PC-3 (cell line): ENCODE data around the gene CYB5D1. TPM values are rescaled to one million over a fixed set of nuclear protein-coding genes. Genes with fewer than 3 reads are reported as not detected.

Experiments
- ATAC-seq: fragments of 200-7000 bp; cut with Tn5 transposase; 2 replicates; pipeline ENCODE4 v1.9.1; 2020; ENCODE audit warnings: mild to moderate bottlenecking, moderate library complexity
- BruUV-seq: library from RNA; stranded (reverse); fragments of 400-500 nt; replicated peaks from 2 replicates; lab custom pipeline; 2021; lab: Mats Ljungman, UMichigan
- CTCF ChIA-PET: fragments of 300-600 bp; sonication (Branson Sonifier 250); formaldehyde crosslinking; loops from one replicate; lab custom pipeline; 2022; ENCODE audit warnings: antibody characterized with exemption; lab: Charles Lee
- POLR2A ChIA-PET: fragments of 300-600 bp; sonication (Branson Sonifier 250); formaldehyde crosslinking; loops from one replicate; lab custom pipeline; 2022; ENCODE audit warnings: antibody characterized with exemption; ENCODE audit not compliant: unreplicated experiment; lab: Charles Lee
- DNase-seq: peaks from one replicate; pipeline ENCODE4 v3.0.0-alpha.2; 2015
- H2AFZ ChIP-seq: fragments of 300-600 bp; sonication (generic); 2 replicates; pipeline ENCODE4 v1.6.0; 2016; ENCODE audit warnings: antibody characterized with exemption, low read length
- H3F3A ChIP-seq: fragments of 300-600 bp; sonication (generic); one replicate; pipeline ENCODE4 v1.6.0; 2017; ENCODE audit warnings: antibody characterized with exemption, low read length, control low read depth, mild to moderate bottlenecking; ENCODE audit not compliant: unreplicated experiment
- H3K27ac ChIP-seq: fragments of 300-600 bp; sonication (generic); 2 replicates; pipeline ENCODE4 v1.5.1; 2016; ENCODE audit warnings: mild to moderate bottlenecking, low read length
- H3K27me3 ChIP-seq: fragments of 300-600 bp; sonication (generic); 2 replicates; pipeline ENCODE4 v1.6.1; 2016; ENCODE audit warnings: low read length, mixed read lengths
- H3K36me3 ChIP-seq: fragments of 300-600 bp; sonication (generic); 2 replicates; pipeline ENCODE4 v1.6.1; 2016; ENCODE audit warnings: low read depth, mixed run types, low read length, mixed read lengths
- H3K4me1 ChIP-seq: fragments of 300-600 bp; sonication (generic); 2 replicates; pipeline ENCODE4 v1.5.1; 2016; ENCODE audit warnings: low read length; ENCODE audit not compliant: insufficient read depth
- H3K4me2 ChIP-seq: fragments of 300-600 bp; sonication (generic); 2 replicates; pipeline ENCODE4 v1.6.0; 2016; ENCODE audit warnings: low read length
- H3K4me3 ChIP-seq: fragments of 300-600 bp; sonication (generic); 2 replicates; pipeline ENCODE4 v1.5.1; 2016; ENCODE audit warnings: mild to moderate bottlenecking, low read length, mixed read lengths
- H3K79me2 ChIP-seq: fragments of 300-600 bp; sonication (generic); 2 replicates; pipeline ENCODE4 v1.6.1; 2017; ENCODE audit warnings: low read length, mixed read lengths
- H3K9ac ChIP-seq: fragments of 300-600 bp; sonication (generic); 2 replicates; pipeline ENCODE4 v1.6.0; 2016; ENCODE audit warnings: mild to moderate bottlenecking, low read length
- H3K9me2 ChIP-seq: fragments of 300-600 bp; sonication (generic); replicated peaks from 2 replicates; pipeline ENCODE4 v1.6.1; 2016; ENCODE audit warnings: mixed run types, low read length, mixed read lengths
- H3K9me3 ChIP-seq: fragments of 300-600 bp; sonication (generic); 2 replicates; pipeline ENCODE4 v1.6.1; 2016; ENCODE audit warnings: low read length, mixed read lengths
- H4K20me1 ChIP-seq: fragments of 300-600 bp; sonication (generic); 2 replicates; pipeline ENCODE4 v1.6.1; 2016; ENCODE audit warnings: low read length, mixed read lengths
- EZH2 ChIP-seq: fragments of 300-600 bp; sonication (generic); IDR thresholded peaks from one replicate; pipeline ENCODE4 v1.6.1; 2017; ENCODE audit warnings: antibody characterized with exemption, mild to moderate bottlenecking, low read length; ENCODE audit not compliant: unreplicated experiment
- EZH2phosphoT487 ChIP-seq: fragments of 300-600 bp; sonication (generic); IDR thresholded peaks from 2 replicates; pipeline ENCODE4 v1.6.1; 2018; ENCODE audit warnings: mild to moderate bottlenecking, antibody characterized with exemption, low read length, borderline replicate concordance
- intact Hi-C: fragments of 100-400 bp; cut with micrococcal nuclease; formaldehyde crosslinking; loops from 2 replicates; pipeline ENCODE4 v1.9.0; 2023
- total RNA-seq: library from RNA; depleted of rRNA; stranded (reverse); fragments of >200 nt; gene quantifications from 2 replicates; pipeline ENCODE4 v1.2.3, GENCODE V29; 2014
- TF ChIP-seq, protein P1 (sequence below): fragments of 300-600 bp; sonication (generic); conservative IDR thresholded peaks from 2 replicates; pipeline ENCODE4 v1.5.1; 2017; ENCODE audit warnings: antibody characterized with exemption, low read depth, mild to moderate bottlenecking, low read length

Gene CYB5D1
- total RNA-seq, 1 experiment from 2014 or later = 23.1 TPM

DNA sequence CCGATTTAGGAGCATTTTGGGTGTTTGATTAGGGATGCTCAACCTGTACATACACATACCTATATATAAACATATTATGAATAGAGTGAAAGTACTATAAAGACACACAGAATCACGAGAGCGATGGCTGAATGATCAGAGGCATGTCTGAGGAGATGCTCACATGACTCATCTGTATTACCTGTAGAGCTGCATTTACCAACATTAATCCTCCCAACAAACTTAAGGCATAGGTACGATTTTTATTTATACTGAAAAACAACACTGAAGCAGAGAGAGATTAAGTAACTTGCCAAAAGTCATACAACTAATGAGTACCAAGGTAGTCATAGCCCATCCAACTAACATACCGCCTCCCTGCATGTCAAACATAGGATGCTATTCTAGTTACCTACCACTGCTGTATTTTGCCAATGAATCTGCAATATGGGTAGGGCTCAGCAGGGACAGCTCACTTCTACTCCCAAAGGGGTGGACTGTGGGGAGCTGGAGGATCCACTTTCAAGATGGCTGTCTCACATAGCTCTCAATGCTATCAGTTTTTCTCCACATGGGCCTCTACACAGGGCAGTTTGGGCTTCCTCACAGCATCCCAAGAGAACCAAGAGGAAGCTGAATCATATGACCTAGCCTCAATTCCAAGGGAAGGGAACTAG, 7.3 kb downstream of the CYB5D1 start:
- H3K4me2 ChIP-seq = no peak overlapping the region
- no peaks in the 10 kb centered on the region for H3F3A ChIP-seq
- no peaks in the 10 kb centered on the region for H3K27me3 ChIP-seq
- H3K4me3 ChIP-seq = no peak overlapping the region
- POLR2A ChIA-PET = no interaction called here
- no TSS peak for BruUV-seq
- peaks cover 9% of the 10 kb centered on the region for H3K79me2 ChIP-seq
- H3K4me1 ChIP-seq = peaks cover 4% of the 10 kb centered on the region; the same call in 1 of the 2 replicates
- ATAC-seq (no peak), DNase-seq (no peak)
- no peak overlapping the region for H2AFZ ChIP-seq
- H3K36me3 ChIP-seq = peaks cover 4% of the 10 kb centered on the region; the same call in 1 of the 2 replicates
- TF ChIP-seq, protein P1, sequence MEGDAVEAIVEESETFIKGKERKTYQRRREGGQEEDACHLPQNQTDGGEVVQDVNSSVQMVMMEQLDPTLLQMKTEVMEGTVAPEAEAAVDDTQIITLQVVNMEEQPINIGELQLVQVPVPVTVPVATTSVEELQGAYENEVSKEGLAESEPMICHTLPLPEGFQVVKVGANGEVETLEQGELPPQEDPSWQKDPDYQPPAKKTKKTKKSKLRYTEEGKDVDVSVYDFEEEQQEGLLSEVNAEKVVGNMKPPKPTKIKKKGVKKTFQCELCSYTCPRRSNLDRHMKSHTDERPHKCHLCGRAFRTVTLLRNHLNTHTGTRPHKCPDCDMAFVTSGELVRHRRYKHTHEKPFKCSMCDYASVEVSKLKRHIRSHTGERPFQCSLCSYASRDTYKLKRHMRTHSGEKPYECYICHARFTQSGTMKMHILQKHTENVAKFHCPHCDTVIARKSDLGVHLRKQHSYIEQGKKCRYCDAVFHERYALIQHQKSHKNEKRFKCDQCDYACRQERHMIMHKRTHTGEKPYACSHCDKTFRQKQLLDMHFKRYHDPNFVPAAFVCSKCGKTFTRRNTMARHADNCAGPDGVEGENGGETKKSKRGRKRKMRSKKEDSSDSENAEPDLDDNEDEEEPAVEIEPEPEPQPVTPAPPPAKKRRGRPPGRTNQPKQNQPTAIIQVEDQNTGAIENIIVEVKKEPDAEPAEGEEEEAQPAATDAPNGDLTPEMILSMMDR = no peak
- no peak for TF ChIP-seq EZH2
- no peak for TF ChIP-seq EZH2phosphoT487
- no peaks in the 10 kb centered on the region for H3K9me3 ChIP-seq
- CTCF ChIA-PET = no interaction called here
- H4K20me1 ChIP-seq = no peaks in the 10 kb centered on the region
- H3K9ac ChIP-seq = no peak overlapping the region
- no peak overlapping the region for H3K27ac ChIP-seq
- intact Hi-C loops = no loop called here
- no peaks in the 10 kb centered on the region for H3K9me2 ChIP-seq

GRCh38 chr17:7867881-7868329, 10.1 kb downstream of the CYB5D1 start:
- ATAC-seq = no peak
- no peak for DNase-seq
- Histone ChIP-seq H3K4me1 (peaks cover 1% of the 10 kb centered on the region; the same call in 1 of the 2 replicates), H3K79me2 (no peaks in the 10 kb centered on the region), H3K9ac (no peak overlapping the region), H3K27ac (no peak overlapping the region), H2AFZ (no peak overlapping the region), H3K4me2 (no peak overlapping the region), H3K9me3 (no peaks in the 10 kb centered on the region), H3K36me3 (0 out of 2 replicates have a peak, but pooled peaks cover 4% of the 10 kb centered on the region), H4K20me1 (no peaks in the 10 kb centered on the region), H3K27me3 (no peaks in the 10 kb centered on the region), H3K4me3 (no peak overlapping the region), H3F3A (no peaks in the 10 kb centered on the region), H3K9me2 (no peaks in the 10 kb centered on the region)
- no TSS peak for BruUV-seq
- TF ChIP-seq, protein P1 = no peak
- TF ChIP-seq EZH2phosphoT487 (no peak), EZH2 (no peak)
- ChIA-PET POLR2A (no interaction called here), CTCF (no interaction called here)
- intact Hi-C loops = no loop called here

DNA sequence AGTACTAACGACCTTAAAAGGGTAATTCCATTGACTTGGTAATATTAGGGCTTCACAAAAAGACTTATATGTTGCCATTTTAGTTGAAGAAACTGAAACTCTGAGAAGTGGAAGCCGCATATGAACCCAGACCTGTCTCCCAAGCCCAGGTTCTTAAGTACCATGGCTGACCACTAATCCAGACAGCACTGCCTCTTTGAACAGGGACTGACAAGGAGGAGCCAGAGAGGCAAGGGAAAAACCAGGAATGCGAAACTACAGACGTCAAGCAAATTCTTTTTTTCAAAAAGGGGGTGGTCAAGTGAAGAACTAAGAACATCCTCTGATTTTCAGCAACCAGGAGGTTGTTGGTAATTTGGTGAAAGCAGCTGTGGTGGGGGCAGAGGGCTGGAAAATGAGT, 15.2 kb downstream of the CYB5D1 start:
- BruUV-seq = no TSS peak
- H3K9me2 ChIP-seq = no peaks in the 10 kb centered on the region
- H3K36me3 ChIP-seq = no peaks in the 10 kb centered on the region
- intact Hi-C loops = no loop called here
- DNase-seq (no peak), ATAC-seq (no peak)
- no peaks in the 10 kb centered on the region for H3K79me2 ChIP-seq
- CTCF ChIA-PET = no interaction called here
- POLR2A ChIA-PET = no interaction called here
- no peaks in the 10 kb centered on the region for H3K27me3 ChIP-seq
- no peaks in the 10 kb centered on the region for H3F3A ChIP-seq
- H4K20me1 ChIP-seq = no peaks in the 10 kb centered on the region
- TF ChIP-seq, protein P1 = no peak
- no peak for TF ChIP-seq EZH2
- no peak for TF ChIP-seq EZH2phosphoT487
- H3K4me2 ChIP-seq = no peak overlapping the region
- H3K27ac ChIP-seq = no peak overlapping the region
- no peak overlapping the region for H3K4me3 ChIP-seq
- no peak overlapping the region for H3K9ac ChIP-seq
- no peaks in the 10 kb centered on the region for H3K9me3 ChIP-seq
- no peak overlapping the region for H2AFZ ChIP-seq
- no peaks in the 10 kb centered on the region for H3K4me1 ChIP-seq
